ENCODE measurements around the gene EIPR1.

EIPR1 gene

GRCh38 chr2:3141696-3142095 lies 235.9 kb downstream of the EIPR1 start:
- in situ Hi-C loops (cut with MboI; ENCODE audit: low sequenced_read_pairs), result no loop called here

- in situ Hi-C loops (cut with MboI; ENCODE audit: low sequenced_read_pairs), result no loop called here
Observed at GRCh38 chr2:3139906-3140305, 237.7 kb downstream of the EIPR1 start.
